Transverse colon (tissue), 4 donors: ENCODE measurements around the gene FAM149B1.

Experiments used
- CTCF ChIP-seq, 5 experiments: fragments of 200-600 bp in 3 of 5; fragments of 450-650 bp in 2 of 5; sonication (generic) in 3 of 5; IDR thresholded peaks; 1 replicate in 2 of 5; 2 replicates in 3 of 5; pipeline ENCODE4 v1.5.1; 2016 to 2017; ENCODE audit warnings: antibody characterized with exemption in 5 of 5, inconsistent platforms in 3 of 5, mild to moderate bottlenecking in 2 of 5, moderate library complexity in 1 of 5
- EP300 ChIP-seq: sonication (generic); formaldehyde crosslinking; IDR thresholded peaks from one replicate; pipeline ENCODE4 v1.6.1; 2017; ENCODE audit warnings: antibody characterized with exemption, low read depth
- POLR2A ChIP-seq: fragments of 450-650 bp; IDR thresholded peaks from one replicate; pipeline ENCODE4 v1.6.1; 2016; ENCODE audit warnings: antibody characterized with exemption, mild to moderate bottlenecking, moderate library complexity
- POLR2AphosphoS5 ChIP-seq, 3 donors: sonication (generic); formaldehyde crosslinking; IDR thresholded peaks; one replicate each; pipeline ENCODE4 v1.6.1; 2016; ENCODE audit warnings: antibody characterized with exemption in 3 of 3

DNA sequence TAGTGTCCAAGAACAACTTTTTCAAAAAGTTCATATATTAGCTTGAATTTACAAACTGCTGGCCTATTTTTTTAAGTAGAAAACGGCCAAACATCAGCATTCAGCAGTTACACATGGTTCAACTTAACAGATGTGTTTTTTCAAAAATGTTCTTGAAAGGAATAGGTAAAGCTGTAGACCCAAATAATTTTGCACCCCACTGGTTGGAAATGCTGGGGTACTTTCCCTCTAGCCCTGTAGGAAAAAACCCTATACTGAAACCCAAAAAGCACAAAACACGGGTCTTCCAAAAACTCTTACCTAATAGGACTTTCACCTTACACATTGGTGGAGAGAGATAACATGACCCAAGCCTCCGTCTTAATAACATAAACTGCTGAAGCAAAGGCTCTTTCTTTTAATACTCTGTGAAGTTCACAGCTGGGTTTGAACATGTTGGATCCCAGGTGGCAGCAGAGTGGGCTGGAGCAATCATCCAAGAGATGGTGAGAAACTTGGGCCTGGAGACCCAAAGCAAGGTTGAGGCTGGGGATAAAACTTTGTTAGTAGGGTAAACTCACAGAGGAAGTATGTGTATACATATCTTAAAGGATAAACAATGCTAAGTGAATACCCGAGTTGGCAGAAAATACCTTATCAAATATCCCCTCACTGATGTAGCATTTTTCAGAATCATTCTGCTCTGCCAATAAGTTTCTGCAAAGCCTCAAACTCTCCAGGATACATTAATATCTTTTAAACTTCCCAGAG lies 79.8 kb downstream of the FAM149B1 start:
- TF ChIP-seq CTCF (IDR thresholded peaks at IDR 0.05) (no peak), POLR2A (no peak), POLR2AphosphoS5 (IDR thresholded peaks at IDR 0.05) (no peak), EP300 (no peak)
